Right lobe of liver (tissue), 6 donors: ENCODE results near the gene WNK4. TPM values are rescaled to one million over a fixed set of nuclear protein-coding genes. Genes with fewer than 3 reads are reported as not detected.

Experiments used
- ATAC-seq, 4 donors: fragments of 200-7000 bp; cut with Tn5 transposase; one replicate each; pipeline ENCODE4 v1.9.1; 2020; ENCODE audit warnings: mild to moderate bottlenecking in 4 of 4, moderate library complexity in 4 of 4
- DNase-seq, 3 donors: peaks; one replicate each; pipeline ENCODE4 v3.0.0-alpha.2; 2020
- H3K27ac ChIP-seq, 3 donors: fragments of 200-600 bp; one replicate each; pipeline ENCODE4 v1.8.0; 2022
- H3K27me3 ChIP-seq, 2 donors: fragments of 200-600 bp; one replicate each; pipeline ENCODE4 v1.8.0; 2022
- H3K36me3 ChIP-seq, 4 donors: fragments of 200-600 bp; sonication (generic) in 1 of 4; one replicate each; pipeline versions ENCODE4 v1.5.1 to v1.8.0; 2017 to 2022; ENCODE audit warnings: control low read depth in 1 of 4
- H3K4me1 ChIP-seq, 4 donors: fragments of 200-600 bp; sonication (generic) in 1 of 4; one replicate each; pipeline versions ENCODE4 v1.5.1 to v1.8.0; 2017 to 2022; ENCODE audit warnings: control low read depth in 1 of 4
- H3K4me3 ChIP-seq, 3 donors: fragments of 200-600 bp; one replicate each; pipeline ENCODE4 v1.8.0; 2022
- H3K9me3 ChIP-seq, 4 donors: fragments of 200-600 bp; sonication (generic) in 1 of 4; one replicate each; pipeline versions ENCODE4 v1.5.1 to v1.8.0; 2017 to 2022; ENCODE audit warnings: control low read depth in 1 of 4
- CTCF ChIP-seq, 4 donors: fragments of 200-600 bp in 3 of 4; fragments of 450-650 bp in 1 of 4; IDR thresholded peaks; one replicate each; pipeline versions ENCODE4 v1.5.1 to v1.8.0; 2016 to 2022; ENCODE audit warnings: antibody characterized with exemption in 4 of 4, mild to moderate bottlenecking in 2 of 4
- POLR2A ChIP-seq: fragments of 450-650 bp; IDR thresholded peaks from one replicate; pipeline ENCODE4 v1.6.1; 2017; ENCODE audit warnings: antibody characterized with exemption, mild to moderate bottlenecking
- WGBS: methylation state at CpG from one replicate; pipeline ENCODE4 v1.1.6; 2018; ENCODE audit warnings: low coverage, low lambda C conversion rate; ENCODE audit not compliant: insufficient coverage; ENCODE audit errors: missing lambda C conversion rate; 5-methylcytosine and 5-hydroxymethylcytosine counted together
- intact Hi-C, 2 donors: fragments of 100-400 bp; cut with DNase I; formaldehyde crosslinking; loops; one replicate each; pipeline versions ENCODE4 v1.11.2 to v1.14.1; 2022
- total RNA-seq, 6 experiments: library from RNA; depleted of rRNA in 2 of 6; stranded (reverse); fragments of >200 nt in 2 of 6; fragmentation: NEBNext Ultra II Directional in 3 of 6; extraction: Animal tissue kit (Norgen Biotek cat#: 25700) in 3 of 6; gene quantifications; one replicate each; pipeline versions ENCODE4 v1.1.0 to v1.2.4, GENCODE V29; 2016 to 2023
- donor health status: DM: no; HTN: yes; CAD: no.
- donor health status: DM: no; HTN: no; CAD: no.
- donor health status: DM: no; HTN: no; CAD: no.
- donor health status: DM: no; HTN: yes; CAD: no.
- donor health status: DM: no; HTN: yes; CAD: no.

WNK4 gene
- total RNA-seq, 6 experiments from 2014 or later: 0.12 to 1.1 (median 0.22) TPM; not detected in 3

DNA sequence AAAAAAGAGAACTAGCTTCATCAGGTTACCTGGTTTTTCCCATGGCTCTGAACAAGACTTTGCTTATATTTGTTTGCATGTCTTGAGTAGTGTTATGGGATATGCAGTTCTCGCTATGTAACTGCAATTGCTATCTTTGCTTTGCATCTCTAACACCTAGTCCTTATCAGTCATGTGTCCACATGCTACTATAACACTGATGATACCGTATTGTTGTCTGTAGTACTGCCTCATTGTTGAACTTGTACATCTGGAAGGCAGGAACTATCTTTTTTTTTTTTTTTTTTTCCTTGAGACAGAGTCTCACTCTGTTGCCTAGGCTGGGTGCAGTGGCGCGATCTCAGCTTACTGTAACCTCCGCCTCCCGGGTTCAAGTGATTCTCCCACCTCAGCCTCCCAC, 55.3 kb downstream of the WNK4 start:
- Histone ChIP-seq H3K4me3 (no peak overlapping the region), H3K36me3 (peaks cover 9 to 45% (median 26%) of the 10 kb centered on the region in 4 donors), H3K27ac (no peak overlapping the region), H3K9me3 (no peaks in the 10 kb centered on the region), H3K4me1 (peaks cover 0 to 23% (median 2%) of the 10 kb centered on the region in 4 donors), H3K27me3 (no peaks in the 10 kb centered on the region)
- 86% methylated on average over 6 of the region's 6 CpGs for WGBS
- no peak for TF ChIP-seq CTCF (IDR thresholded peaks at IDR 0.05)
- no peak for TF ChIP-seq POLR2A
- no peak for ATAC-seq
- no peak for DNase-seq
- intact Hi-C loops: no loop called here

DNA sequence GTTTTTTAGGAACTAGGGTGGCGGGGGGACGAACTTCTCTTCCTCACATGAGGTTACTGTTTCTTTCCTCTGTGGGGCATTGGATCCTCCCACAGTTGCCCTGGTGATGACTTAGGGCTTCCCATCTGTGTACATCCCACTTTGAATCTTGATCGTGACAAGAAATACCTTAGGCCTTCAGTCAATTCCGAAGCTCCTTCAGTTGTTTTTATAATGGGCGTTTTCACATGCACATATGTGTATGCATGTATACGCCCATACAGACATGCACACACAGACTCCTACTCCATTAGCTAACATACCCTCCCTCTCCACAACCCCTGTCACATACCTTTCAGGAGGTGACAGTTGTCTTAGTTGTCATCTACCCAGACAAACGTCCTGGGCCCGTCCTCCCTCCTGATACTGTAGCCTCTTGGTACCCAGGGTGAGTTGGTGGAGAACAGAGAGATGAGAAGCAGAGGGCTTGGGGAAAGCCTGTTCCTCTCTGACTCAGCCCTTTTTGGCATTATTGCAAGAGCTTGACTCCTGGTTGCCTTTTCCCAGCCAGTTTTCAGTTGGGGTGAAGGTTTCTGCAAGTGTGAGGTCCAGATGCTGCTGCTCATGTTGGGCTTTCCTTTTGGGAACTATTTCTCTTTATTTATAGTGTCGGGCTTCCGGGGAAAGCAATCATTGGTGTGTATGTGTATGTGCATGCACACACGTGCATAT, 61.7 kb downstream of the WNK4 start:
- Histone ChIP-seq H3K27ac (no peak overlapping the region), H3K4me1 (no peaks in the 10 kb centered on the region), H3K9me3 (no peaks in the 10 kb centered on the region), H3K27me3 (no peaks in the 10 kb centered on the region), H3K4me3 (no peak overlapping the region), H3K36me3 (peaks cover 9 to 78% (median 27%) of the 10 kb centered on the region in 4 donors)
- intact Hi-C loops: loop anchor here in 1 of 2 donors (5.0 kb wide), 1 partner anchor 90 kb away; no protein-coding TSS in a partner anchor
- 48% methylated on average over 7 of the region's 11 CpGs for WGBS
- DNase-seq: no peak
- TF ChIP-seq CTCF (IDR thresholded peaks at IDR 0.05): no peak
- TF ChIP-seq POLR2A: no peak
- ATAC-seq: no peak

DNA sequence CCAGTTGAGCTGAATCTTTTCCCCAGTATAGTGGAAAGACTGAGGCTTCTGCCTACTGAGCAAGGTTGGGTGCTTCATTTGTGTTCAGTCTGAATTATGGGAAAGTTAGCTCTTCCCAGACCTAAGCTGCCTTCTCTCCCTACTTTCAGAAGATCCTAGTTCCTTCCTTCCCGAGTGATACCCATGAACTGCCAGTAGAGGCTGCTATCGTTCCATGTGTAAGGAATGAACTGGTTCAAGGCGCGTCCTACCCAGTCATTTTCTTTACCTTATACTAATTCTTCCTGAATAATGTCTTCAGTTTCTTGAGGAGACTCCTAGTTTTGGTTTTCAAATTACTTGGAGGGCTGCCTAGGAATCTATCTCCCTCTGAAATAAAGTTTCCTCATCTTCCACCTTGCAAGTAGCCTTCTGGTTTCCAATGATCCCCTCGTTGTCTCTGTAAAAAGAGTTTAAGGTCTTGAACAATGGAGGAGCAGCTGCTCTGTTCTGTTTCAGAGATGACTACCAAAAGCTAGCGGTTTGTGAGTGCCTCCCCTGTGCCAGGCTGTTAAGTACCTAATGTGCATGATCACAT, 63.0 kb downstream of the WNK4 start:
- intact Hi-C loops: loop anchor here in 1 of 2 donors (5.0 kb wide), 1 partner anchor 89 kb away; no protein-coding TSS in a partner anchor
- TF ChIP-seq POLR2A (no peak), CTCF (IDR thresholded peaks at IDR 0.05) (peak; percentile 91 to 95 (median 94))
- DNase-seq: no peak
- Histone ChIP-seq H3K9me3 (no peaks in the 10 kb centered on the region), H3K36me3 (peaks cover 9 to 65% (median 22%) of the 10 kb centered on the region in 4 donors), H3K27ac (no peak overlapping the region), H3K4me1 (no peaks in the 10 kb centered on the region), H3K27me3 (no peaks in the 10 kb centered on the region), H3K4me3 (no peak overlapping the region)
- ATAC-seq: peak; percentile 83 to 91 (median 85)
- WGBS: 26% methylated on average over 6 of the region's 6 CpGs

DNA sequence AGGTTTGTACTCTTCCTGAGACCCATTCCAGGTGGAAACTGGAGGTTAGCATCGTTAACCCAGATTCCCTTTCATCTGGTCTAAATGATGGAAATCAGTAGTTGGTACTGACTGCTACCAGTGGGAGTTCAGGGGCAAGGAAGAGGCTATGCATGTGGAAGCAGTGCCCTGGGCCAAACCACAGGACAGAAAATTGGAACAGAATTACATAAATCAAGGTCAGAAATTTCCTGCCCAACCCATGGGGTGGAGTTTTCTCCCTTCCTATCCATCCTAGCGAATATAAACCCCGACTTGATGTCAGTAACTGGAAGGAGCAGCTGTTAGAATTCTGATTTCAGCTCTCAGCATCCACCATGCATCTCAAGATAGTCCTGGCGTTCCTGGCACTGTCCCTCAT, 63.9 kb downstream of the WNK4 start, which contains the start of gene AOC2:
TSS of gene AOC2 (plus strand) at position 310 of the 400 bp plus-strand sequence. CDS start at position 357, 47 bp downstream.
- TF ChIP-seq POLR2A (no peak), CTCF (IDR thresholded peaks at IDR 0.05) (no peak)
- no peaks in the 10 kb centered on the region for H3K9me3 ChIP-seq
- DNase-seq (no peak), ATAC-seq (no peak)
- H3K36me3 ChIP-seq: peaks cover 3 to 57% (median 14%) of the 10 kb centered on the region in 4 donors
- H3K4me3 ChIP-seq: no peak within 1 kb of the TSS
- 23% methylated on average over 2 of the region's 4 CpGs for whole genome bisulfite sequencing
- no peaks in the 10 kb centered on the region for H3K27me3 ChIP-seq
- peaks cover 0 to 2% (median under 1%) of the 10 kb centered on the region in 4 donors for H3K4me1 ChIP-seq
- intact Hi-C loops: loop anchor here in 1 of 2 donors (5.0 kb wide), 1 partner anchor 88 kb away; no protein-coding TSS in a partner anchor
- H3K27ac ChIP-seq: no peak within 1 kb of the TSS
